HG03457 (cell line): ENCODE results near the gene CEP112.

ENCODE experiments used
- ATAC-seq: cut with Tn5 transposase; IDR thresholded peaks from one replicate; pipeline ENCODE4 v1.9.1; 2021; ENCODE audit warnings: moderate number of reproducible peaks; ENCODE audit not compliant: unreplicated experiment

CEP112 gene

DNA sequence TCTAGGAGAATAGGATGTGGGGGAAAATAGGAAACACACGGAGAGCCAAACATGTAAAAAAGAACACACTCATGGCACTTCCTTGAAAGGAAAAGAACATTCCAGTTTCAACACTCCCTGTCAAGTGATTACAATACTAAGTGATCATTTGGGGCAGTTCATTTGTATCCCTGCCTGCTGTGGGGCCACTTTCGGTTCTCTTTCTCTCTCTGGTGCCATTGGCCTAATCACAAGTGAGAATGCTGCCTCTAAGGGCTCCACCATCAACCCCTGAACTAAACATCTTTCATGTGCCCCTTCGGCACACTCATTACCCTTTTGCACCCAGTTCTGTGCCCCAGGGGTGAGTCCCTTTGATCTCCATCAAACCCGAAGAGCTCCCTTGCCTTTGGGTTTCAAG lies 197.3 kb downstream of the CEP112 start:
- no peak for ATAC-seq

DNA sequence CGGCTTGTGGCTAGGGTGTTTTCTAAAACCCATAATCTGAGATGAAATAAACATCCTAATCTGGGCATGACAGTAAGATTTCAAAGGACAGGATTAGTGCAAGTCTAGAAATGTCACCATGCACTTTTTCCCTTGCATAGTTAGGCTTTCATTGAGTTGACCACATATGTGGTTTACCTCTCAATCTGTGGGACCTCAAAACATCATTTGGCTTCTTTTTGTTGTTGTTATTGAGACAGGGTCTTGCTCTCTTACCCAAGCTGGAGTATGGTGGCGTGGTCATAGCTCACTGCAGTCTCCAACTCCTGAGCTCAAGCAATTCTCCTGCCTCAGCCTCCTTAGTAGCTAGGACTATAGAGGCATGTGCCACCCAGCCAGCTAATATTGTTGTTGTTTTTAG lies 197.8 kb downstream of the CEP112 start:
- no peak for ATAC-seq

DNA sequence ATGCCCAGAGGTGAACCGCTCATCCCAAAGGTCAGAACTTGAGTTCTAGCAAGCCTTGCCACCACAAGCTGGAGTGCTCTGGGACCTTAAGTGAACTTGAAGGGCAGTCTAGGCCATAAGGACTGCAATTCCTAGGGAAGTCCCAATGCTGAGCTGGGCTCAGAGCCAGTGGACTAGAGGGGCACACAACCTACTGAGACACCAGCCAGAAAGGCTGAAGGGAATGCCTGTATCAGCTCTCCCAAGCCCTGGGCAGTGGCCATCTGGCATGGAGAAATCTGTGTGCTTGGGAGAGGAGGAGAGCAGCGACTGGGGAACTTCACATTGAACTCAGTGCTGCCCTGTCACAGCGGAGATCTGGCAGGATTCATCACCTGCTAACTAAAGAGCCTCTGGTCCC lies 201.3 kb downstream of the CEP112 start:
- no peak for ATAC-seq

DNA sequence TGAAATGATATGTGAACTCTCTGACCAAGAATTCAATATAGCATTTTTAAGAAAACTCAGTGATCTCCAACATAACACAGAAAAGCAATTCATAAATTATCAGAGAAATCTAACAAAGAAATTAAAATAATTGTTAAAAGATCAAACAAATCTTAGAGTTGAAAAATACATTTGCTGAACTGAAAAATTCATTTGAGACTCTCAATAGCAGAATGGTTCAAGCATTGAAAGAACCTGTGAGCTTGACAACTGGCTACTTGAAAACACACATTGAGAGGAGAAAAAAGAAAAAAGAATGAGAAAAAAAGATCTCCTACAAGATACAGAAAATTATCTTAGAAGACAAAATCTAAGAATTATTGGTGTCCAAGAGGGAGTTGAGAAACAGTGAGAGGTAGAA lies 203.5 kb downstream of the CEP112 start:
- ATAC-seq, result no peak

DNA sequence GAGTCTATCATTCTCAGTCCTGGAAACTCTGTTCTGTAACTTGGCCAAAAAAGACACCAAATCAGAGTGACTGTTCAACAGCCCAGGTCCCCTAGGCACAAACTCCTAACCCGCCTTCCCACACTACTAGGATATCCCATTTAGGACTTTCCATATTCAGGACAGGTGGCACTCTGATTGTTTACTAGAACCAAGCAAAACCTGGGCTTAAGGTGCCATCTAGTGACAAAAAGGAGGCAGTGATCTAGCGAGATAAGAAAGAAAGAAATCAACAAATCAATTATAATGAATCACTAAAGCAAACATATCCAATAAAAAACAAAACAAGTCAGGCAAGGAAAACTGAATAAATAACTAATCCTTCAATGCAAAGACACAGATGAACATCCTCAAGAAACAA lies 203.9 kb downstream of the CEP112 start:
- ATAC-seq, result no peak

DNA sequence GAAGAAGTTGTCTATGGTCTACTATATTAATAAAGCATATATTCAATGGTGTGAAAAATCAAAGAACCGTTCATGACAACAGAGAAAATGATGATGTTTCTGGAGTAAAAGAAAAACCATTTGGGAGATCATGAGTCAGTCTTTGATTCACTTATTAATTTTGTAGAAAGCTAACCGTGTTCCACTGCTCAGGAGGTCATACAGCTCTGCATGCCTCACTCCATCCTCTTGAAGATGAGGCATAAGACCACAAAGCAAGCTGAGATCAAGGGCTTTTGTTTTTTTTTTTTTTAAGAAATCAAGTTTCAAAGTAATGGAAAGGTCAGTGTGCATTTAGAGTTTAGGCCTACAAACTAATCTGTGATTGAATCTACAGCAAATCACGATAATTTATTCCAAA lies 206.4 kb downstream of the CEP112 start:
- no peak for ATAC-seq

DNA sequence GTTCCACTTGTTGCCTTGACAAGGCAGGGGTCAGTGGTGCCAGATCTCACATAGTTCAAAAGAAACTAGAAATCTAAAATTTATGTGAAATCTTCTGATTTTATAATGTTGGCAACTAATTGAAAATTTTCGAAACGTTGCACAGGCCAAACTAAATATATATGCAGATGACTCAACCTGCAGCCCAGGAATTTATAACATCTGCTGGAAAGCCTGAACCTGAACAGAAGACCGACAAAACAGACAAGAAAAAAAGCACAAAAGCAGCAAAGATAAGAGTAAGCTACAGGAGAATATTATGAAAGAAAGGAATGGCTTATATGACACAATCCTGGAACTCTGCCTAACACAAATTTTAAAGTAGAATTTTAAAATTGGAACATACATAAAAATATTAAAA lies 207.6 kb downstream of the CEP112 start:
- no peak for ATAC-seq

DNA sequence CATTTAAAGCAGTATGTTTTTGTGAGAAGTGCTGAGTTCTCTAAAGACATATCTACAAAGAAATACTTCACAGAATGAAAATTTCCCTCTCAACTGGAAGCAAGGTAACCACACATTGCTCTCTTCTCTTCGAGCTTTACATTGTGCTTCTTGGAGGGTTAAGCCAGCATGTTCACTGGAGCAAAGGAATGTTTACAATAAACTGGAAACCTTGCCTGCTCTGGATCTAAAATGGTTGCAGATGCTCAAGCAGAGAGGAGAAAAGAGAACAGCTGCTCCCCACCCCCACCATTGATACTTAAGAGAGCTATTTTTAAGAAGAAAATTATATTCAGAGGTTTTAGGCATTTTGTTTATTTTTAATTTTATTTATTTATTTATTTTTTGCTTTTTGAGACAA lies 213.1 kb downstream of the CEP112 start:
- ATAC-seq, result no peak

DNA sequence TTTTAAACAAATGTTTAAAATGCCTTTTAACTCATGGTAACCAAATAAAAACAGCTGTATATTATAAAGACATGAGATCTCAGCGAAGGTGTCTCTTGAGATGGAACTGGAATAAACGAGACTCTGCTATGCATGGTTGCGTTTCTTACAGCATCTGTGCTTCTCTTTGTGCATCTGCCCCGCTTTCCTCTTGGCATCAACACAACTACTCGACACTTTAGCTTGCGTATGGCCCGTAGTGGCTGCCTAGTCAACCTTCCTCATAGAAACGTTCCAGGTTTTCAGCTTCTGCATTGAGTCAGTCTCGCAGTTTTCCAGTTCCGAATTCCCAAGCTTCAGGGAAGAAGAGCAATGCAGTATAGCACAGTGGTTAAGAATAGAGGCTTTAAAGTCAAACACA lies 214.9 kb downstream of the CEP112 start:
- no peak for ATAC-seq

DNA sequence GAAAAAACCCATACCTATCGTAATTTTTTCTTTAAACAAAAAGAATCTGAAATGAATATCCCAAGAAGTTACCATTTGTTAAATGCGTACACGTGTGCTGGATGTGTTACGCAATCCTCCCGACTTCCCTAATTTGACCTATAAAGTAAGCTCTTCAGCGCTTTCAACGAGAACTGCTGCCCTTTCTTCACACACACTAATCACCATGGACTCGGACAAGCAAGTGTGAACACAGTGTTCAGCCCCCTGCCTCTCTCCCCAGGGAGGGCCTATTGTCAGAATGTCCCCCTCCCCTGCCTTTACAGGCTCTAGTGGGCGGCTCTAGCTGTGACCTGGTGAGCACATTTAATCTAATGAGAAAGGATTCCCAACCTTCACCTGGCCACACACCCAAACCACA lies 216.1 kb downstream of the CEP112 start:
- no peak for ATAC-seq

DNA sequence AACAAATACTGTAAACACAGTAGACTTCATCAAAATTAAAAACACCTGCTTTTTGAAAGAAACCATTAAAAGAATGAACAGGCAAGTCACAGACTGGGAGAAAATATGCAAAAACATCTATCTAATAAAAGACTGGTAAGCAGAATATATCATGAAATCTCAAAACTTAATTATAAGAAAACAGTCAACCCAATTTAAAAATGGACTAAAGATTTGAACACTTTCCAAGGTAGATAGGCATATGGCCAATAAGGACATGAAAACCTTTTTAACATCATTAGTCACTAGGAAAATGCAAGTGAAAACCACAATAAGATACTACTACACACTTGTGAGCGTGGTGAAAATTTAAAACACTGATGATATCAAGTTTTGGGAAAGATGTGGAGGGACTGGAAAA lies 218.7 kb downstream of the CEP112 start:
- ATAC-seq, result no peak

DNA sequence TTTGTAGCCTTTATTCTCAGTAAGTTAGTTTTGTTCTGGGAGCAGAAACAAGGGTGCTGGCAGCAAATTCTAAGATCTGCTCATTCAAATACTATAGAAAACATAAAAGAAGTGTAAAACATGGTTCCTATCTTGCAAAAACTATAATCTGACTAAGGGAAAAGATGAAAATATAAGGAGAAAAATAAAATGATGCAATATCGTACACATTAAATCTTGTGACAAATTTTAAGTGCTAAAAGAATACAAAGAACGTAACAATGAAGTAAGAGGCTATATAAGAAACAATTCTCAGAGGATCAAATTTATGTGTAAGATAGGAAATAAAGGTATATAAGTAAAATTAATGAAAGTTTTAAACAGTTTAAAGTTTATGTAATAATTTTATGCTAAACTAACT lies 224.6 kb downstream of the CEP112 start:
- ATAC-seq, result no peak

DNA sequence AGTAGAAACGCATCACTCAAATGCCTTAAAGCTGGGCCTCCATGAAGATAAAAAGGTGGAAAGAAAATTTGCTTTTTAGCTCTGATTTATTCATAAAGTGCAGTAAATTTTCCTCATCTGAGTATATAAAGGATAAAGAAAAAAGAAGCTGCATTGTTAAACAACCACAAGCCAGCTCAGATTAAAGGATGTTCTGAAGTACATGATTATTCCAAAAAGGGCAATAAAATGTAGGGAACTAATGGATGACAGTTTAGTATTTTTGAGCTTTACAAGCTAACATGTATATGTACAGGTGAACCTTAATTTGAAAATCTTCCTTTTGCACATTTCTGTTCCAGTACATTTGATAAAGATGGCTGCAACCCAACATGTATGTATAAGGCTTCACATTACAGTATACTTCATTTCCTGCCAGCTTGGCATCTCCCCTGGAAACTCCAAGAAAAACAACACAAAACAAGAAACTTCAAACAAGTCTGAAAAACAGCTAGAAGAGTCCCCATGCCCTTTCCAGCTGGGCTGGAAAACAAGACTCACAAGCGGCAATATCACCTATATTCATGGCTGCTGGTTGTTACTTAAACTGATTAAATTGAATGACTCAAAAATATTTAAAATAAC lies 225.7 kb downstream of the CEP112 start:
- no peak for ATAC-seq

DNA sequence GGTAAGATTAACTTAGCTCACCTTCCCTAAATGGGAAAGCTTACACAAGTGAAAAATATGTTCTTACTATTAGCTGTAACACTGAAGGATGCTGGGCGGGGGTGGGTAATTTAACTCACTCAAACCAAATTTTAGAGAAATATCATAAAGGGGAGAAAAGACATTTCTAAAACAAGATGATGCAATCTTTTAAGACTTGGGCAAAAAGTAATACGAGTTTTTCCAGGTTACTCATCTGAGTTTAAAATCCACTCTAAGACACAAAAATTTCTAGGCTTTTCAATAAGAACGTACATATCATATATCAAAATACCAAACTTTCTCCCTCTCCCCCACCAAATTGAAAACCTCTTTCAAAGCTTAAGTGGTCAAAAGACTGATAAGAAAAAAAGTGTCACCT lies 228.8 kb downstream of the CEP112 start:
- no peak for ATAC-seq

DNA sequence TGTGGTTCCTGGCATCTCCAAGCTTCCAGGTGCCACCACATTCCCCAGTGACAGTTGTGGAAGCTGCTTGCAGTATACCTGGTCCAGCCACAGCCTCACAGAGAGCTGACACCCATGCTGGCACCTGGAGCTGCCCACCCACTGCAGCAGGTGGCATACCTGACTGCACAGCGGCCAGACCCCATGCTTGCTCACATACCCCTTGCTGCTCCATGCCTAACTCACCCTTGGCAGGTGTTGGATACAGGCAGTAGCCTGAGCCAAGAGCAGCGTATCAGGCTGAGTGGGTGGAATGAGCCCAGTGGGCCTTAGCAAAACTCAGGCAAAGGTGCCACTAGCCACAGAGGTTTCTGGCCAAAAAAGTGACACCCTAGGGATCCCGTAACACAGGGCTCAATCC lies 232.3 kb downstream of the CEP112 start:
- ATAC-seq, result no peak

DNA sequence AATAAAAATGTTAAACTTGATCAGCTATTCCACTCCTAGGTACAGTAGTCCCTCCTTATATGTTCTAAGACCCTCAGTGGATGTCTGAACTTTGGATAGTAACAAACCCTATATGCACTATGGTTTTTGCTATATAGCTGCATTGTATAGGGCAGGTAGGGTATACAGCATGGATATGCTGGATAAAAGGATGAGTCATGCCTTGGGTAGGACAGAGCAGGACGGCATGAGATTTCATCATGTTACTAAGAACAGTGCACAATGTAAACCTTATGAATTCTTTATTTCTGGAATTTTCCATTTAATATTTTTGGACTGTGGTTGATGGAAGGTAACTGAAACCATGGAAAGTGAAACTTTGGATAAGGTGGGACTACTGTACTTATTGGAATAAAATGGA lies 235.1 kb downstream of the CEP112 start:
- no peak for ATAC-seq

DNA sequence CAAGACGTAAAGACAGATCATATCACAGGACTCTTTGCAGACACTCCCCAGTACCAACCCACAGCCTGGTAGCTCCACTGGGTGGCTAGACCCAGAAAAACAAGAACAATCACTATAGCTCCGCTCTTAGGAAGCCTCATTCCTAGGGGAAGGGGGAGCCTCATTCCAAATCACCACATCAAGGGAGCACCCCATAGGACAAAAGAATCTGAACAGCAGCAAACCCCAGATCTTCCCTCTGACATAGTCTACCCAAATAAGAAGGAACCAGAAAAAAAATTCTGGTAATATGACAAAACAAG lies 237.8 kb downstream of the CEP112 start:
- ATAC-seq, result no peak

DNA sequence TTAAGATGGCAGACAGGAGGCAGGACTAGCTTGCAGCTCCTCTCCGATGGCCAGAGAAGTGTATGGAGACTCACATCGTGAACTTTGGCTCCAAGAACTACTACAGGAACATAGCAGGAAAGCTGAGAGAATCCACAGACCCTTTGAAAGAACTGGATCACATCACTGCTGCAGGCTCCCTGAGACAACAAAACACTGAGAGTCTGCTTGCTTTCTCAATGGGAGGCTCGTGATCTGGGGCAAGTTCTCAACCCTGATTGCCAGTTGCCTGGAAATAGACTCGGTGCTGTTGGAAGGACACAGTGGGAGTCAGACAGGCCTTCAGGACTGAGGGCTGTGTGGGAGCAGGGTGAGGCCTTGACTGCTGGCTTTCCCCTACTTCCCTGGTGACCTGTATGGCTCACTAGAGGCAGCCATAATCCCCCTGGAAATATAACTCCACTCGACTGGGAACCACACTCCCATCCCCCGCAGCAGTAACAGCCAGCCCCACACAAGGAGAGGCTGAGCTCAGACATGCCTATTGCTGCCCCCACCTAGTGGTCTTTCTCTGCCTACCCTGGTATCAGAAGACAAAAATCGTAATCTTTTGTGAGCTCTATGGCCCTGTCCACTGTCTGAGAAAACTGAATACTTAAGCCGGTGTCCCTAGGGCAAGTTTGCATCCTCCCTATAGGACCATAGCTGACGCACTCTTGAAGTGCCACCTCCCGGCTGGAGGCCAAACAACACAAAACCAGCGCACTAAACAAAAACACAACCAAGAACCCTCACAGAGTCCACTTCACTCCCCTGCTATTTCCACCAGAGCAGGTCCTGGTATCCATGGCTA lies 238.4 kb downstream of the CEP112 start:
- no peak for ATAC-seq

DNA sequence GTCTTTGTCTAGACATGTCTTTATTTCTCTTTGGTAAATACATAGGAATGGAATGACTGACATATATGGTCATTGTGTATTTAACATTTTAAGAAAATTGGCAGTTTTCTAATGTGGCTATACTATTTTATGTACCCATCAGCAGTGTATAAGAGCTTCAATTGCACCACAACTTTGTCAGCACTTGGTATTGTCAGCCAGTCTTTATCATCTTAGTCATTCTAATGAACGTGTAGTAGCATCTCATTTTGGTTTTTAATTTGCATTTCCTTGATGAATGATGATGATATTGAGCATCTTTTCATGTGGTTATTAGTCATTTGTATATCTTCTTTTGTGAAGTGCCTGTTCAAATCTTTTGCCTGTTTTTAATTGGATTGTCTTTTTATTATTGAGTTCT lies 239.3 kb downstream of the CEP112 start:
- no peak for ATAC-seq

DNA sequence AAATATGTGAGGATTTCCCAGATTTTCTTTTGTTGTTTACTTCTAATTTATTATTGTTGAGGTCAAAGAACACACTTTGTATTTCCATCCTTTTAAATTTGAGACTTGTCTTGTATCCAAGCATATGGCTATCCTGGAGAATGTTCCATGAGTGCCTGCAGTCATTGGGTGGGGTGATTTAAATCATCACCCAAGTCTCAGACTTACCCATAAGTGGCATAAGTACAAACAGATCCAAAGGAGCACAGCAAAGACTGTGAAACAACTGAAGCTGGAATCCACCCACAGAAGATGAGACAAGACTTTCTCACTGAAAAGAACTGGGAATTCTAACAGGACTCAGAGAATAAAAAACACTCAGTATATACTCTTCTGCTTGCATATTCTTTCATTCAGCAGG lies 239.9 kb downstream of the CEP112 start:
- ATAC-seq, result no peak

DNA sequence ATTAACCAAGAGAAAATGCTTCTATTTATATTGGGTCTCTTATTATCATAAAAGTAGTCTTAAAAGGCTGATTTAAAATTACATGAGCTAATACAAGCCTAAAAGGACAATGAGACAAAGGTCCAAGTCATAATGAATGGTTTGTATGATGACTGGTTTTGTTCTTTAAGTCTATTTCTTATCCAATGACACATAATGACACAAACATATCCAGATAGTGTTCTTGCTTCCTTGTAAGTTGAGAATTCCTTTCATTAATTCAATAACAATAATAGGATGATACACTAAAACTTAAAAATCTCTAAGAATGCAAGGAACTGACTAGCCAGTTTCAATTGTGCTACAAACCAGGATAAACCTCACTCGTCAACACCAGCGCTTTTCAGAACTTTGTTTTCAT lies 244.1 kb downstream of the CEP112 start:
- ATAC-seq, result no peak

DNA sequence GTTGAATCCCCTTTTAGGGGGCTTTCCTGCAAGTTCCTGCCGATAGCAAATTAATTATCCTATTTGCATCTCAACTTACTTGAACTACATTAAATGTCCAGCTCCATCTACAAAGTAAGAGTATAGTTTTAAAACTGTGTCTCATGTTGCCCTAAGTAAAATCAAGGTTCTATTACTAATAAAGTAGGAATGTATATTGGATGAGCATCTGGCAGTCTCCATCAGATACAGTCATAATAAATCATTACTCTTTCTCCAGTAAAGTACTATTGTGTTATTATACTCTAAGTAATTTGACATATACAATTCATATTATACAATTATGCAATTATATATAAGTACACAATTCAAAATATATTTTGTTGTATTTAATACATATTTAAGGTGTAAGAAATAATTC lies 249.3 kb downstream of the CEP112 start:
- no peak for ATAC-seq

DNA sequence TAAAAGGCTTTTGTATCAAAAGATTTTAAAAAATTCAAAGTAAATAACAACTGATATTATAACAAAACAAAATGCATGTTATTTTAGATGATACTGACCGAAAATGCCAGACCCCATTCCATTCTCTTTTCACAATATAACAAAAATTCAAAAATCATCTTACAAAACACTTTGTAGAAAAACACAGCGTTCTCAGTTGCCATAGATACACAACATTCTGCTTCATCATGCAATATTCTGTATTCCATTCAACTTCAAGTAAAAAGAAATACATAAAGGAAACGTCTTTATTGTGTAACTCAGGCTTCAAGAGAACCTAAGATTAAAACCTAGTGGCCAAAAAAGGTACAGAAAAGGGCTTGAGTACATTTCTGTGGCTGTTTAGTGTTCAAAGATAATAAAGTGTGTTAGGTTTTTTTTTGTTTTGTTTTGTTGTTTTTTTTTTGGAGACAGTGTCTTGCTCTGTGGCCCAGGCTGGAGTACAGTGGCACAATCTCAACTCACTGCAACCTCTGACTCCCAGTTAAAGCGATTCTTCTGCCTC lies 250.5 kb downstream of the CEP112 start:
- no peak for ATAC-seq
